Stimulated activated CD4-positive, alpha-beta T cell treated with anti-CD3 and anti-CD28 coated beads, Interleukin-4, amount 100 ng/mL, for 1 hour (primary cell): Measurements from ENCODE around the gene CATSPERE.
"Not testable (repeated sequence)": the region's sequence is repeated elsewhere in the genome, so short reads cannot be mapped to it uniquely, and the experiment has no call there.

Experiments
- DNase-seq: peaks from one replicate; pipeline ENCODE4 v3.0.0-alpha.2; 2020

Gene CATSPERE

DNA sequence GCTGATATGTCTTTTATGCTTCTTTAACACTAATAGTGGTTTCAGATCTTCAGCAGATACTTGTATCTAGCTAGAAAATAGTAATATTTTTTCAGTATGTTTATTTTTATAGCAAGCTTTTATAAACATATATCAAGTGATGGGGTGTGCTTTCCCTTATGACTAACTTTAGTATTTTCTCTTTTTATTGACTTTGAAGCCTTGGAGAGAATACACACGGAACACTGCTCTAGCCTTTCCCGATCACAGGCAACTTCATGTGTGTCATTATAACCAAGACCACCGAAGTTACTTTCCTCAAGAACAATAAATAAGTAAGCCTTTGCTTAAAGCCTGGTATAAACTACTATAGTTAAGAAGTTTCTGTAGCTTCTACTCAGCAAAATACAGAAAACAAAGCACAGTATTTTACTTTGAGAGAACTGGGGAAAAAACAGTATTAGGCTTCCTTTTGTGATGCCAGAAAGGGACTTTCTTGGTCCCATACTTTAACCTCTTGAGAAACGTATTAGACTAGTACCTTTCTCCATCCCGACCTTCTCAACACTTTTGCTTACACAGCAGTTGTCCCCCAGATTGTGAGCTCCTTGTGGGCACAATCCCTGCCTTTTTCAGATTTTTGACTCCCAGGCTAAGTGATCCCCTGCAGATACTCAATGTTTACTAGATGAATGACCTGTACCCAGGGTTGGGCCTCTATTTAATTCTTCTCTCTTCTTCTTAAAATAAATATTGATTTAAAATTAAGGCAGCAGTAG is 12.6 kb upstream of the CATSPERE start:
- DNase-seq = no peak

DNA sequence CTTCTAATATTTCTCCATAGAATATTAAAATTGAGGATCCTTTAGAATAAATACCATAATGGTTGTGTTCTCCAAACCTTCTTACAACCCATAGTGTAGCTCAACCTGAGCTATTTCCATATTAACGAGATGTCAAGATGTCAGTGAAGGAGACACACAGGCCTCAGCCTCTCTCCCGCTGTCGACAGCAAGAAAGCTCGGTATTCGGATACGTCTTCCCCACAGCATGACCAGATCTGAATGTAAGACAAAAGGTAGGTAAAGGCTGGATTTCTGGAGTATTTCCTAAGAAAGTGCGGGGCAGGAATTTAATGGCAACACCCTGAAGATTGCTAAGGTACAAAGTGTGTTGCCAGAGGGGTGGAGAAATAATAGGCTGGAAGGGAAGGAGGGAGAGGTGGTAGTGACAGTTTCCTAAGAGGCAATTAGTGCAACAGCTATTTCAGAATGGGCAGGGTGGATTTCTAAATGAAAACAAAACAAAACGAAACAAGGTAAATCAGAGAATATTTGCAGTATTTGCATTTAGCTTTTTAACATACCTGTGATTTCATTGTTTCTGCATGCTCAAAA is 11.1 kb upstream of the CATSPERE start:
- no peak for DNase-seq

DNA sequence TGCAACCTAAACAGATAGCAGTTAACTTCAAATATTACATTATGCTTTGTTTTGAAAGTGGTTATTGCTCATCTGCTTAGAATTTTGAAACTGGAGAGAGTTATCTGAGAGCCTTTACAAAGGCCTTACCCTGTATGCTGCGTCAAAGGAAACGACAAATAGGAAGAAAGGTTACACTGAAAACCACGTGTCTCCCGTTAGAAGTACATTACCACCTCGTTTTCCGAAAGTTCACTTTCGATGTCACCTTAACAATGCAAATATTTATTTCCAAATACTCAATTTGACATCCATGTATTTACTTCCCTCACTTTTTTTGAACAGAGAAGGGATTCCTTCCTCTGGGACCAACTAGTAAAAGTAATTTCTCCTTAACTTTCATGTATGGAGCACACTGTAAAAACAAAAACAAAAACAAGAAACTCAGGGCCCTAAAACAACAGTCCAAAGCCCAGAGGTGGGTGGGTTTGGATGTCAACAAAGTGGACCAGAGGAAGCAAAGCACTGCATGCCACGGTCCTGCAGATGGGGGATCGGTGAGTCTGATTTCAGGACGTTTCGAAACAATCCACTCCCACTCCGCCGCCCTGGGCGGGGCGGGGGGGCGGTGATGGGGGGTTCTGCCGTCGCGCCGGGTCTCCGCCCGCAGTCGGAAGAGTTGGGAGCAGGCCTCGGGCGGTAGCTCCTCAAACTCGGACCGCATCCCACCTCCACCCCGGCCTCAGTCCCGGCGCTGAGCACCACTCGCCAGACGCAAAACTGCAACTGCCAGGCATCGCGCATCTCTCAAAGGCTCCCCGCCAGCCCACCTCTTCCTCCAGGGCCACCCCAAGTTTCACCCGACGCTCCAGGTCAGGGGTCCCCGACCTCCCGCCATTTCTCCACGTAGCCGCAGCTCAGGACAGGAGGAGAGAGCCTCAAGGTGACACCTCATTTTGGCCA is 10.2 kb upstream of the CATSPERE start:
- peak; percentile 62 for DNase-seq

DNA sequence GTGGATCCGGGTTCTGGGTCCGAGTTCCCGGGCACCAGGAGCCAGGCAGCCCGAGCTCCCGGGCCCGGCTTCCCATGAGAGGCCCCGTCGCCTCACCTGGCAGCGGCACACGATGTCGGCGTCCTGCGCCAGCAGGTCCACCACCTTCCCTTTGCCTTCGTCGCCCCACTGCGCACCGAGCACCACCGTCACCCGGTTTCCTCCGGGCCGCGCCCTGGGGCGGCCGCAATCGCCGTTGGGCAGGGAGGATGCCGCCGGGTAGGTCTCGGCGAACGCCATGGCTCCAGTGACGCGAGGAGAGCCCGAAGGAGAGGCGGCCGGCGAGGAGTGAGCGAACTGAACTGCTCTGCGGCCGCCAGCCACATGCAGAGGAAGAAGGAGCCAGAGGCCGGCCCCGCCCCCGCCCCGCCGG is 9.5 kb upstream of the CATSPERE start, which contains the start of gene ADSS2:
Gene ADSS2 (minus strand): TSS at position 371 of the 412 bp plus-strand sequence. CDS start 92 bp downstream, at position 279.
- no peak for DNase-seq

DNA sequence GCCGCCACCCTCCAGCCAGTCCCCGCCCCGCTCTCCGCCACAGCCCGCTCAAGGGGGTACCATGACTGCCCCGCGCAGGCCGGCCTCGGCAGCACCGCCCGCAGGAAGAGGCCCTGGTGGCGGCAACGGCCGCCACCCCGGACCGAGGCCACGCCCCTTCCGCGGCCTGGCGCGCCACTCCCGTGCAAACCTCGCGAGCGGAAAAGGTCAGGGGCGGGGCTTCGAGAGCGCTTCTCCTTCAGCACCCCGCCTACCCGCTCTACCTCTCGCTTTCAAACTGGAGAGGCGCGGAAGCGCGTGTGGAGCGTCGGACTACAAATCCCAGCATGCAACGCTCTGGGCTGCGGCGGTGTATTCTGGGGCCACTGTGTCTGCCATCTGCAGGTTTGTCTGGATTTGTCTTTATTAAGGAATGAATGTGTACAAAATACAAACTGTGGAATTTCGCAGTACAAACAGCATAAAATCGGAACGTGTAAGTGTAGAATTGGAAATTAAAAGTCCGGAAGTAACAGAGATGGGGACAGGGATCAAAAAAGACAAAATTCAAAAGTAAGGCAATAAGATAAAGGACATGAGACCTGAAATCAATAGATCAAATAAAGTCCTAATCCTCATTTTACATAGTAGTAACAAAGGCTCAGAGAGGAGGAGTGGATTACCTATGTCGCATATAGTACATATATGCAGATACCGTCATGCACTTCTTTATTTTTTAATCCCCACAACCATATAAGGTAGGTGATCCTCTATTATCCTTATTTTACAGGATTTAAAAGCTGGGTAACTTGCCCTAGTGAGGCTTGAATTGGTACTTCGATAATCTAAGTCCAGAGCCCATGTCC is 8.9 kb upstream of the CATSPERE start:
- peak; percentile 99 for DNase-seq

DNA sequence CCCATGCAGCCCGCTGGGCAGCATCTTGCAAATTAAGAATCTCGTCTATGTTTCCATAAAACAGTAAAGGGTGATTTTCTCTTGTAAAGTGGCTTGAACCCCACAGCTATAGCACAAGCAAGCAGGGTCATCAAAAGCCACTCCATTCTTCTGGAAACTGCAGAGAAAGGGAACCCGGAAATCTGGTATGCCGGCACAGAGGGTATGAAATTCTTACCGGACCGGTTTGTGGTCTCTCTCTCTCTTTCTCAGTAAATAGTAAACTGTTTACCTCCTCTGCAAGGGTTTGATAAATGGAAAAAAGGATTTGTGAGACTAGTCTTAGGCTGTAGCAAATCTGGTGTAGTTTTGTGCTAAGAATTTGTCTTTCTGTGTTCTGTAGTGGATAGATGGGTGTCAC is 6.7 kb upstream of the CATSPERE start:
- DNase-seq = no peak

DNA sequence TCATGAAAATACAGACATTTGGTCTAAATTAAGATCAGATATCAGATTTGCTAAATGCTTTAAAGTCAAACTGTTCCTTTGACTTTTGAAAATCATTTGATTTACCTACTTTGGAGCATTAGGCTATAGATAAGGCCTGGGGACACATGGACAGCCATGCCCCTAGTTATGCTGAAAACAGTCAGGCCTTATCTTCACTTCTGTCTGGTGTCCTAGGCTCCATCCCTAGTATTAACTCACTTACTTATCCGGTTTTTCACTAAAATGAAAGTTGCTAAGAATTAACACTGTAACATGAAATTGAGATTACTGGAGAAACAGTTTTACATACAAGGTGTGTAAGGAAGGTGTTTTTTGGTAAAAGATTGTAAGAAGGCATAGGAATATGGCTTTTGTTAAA is 4.5 kb upstream of the CATSPERE start:
- no peak for DNase-seq

DNA sequence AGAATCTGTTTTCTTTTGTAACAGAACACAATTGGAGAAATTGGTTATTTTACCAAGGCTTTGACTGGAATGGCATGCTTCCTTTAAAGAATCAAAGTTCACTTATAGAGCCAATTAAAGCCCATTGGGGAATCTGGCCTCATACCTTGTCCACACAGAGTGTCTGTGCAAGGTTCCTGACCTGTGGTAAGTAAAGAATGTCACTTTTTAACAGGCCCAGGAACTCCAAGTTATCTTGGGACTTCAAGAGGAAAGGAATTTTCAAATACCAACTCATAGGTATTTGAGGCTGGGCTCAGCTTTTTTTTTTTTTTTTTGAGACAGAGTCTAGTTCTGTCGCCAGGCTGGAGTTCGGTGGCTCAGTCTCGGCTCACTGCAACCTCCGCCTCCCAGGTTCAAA is 2.3 kb upstream of the CATSPERE start:
- DNase-seq = no peak

DNA sequence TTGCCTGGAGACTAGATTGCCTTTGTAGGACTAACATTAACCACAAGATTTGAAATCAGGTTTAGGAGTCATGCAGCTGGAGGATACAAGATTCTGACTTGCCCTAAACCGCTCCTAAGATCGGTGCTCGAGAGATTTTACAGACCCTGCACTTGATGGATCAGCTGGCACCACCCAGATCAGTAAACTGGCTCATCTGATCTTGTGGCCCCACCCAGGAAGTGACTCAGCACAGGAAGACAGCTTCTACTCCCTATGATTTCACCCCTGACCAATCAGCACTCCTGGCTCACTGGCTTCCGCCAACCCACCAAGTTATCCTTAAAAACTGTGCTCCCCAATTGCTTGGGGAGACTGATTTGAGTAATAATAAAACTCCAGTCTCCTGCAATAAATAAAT is 876 bp upstream of the CATSPERE start:
- peak; percentile 26 for DNase-seq

DNA sequence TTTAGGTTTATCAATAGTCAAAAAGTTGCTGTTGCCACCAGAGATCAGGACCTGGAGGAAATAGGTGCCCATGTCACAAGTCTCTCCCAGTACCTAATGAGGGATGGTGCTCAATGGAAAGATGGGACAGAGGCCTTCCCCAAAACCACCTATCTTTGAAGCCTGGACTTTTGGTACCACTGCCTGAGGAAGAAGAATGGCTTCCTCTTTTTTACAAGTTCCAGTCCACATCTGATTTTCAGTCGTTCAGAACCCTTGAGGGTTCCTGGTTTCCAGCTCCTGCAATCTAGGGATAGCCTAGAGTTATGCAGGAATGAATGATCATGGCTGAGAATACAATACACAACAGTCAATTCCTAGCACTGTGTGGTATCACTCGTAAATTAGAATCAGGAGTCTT is 5.7 kb downstream of the CATSPERE start:
- DNase-seq = no peak

DNA sequence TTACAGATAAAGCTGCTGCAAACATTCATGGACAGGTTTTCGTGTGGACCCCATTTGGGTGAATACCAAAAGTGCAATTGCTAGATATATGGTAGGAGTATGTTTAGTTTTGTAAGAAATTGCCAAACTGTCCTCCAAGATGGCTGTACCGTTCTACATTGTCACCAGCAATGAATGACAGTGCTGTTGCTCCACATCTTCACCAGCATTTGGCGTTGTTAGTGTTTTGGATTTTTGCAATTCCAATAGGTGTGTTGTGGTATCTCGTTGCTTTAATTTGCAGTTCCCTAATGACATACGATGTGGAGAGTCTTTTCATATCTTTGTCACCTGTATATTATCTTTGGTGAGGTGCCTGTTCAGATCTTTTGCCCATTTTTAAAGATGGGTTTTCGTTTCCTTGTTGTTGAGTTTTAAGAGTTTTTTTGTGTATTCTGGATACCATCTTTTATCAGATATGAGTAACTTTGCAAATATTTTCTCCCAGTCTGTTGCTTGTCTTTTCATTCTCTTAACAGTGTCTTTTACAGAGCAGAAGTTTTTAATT is 12.1 kb downstream of the CATSPERE start:
- DNase-seq = no peak

DNA sequence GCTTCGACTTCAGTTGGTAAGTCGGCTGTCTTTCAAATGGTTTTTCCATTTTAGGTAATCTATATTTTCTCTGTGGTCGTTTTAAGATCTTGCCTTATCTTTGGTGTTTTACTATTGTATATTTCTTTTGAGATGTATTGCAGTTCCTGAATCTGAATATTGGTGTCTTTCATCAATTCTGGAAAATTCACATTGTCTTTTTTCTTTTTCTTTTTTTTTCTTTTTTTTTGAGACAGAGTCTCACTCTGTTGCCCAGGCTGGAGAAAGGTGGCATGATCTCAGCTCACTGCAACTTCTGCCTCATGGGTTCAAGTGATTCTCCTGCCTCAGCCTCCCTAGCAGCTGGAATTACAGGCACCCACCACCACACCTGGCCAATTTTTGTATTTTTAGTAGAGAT is 23.9 kb downstream of the CATSPERE start:
- DNase-seq = not testable (repeated sequence)

DNA sequence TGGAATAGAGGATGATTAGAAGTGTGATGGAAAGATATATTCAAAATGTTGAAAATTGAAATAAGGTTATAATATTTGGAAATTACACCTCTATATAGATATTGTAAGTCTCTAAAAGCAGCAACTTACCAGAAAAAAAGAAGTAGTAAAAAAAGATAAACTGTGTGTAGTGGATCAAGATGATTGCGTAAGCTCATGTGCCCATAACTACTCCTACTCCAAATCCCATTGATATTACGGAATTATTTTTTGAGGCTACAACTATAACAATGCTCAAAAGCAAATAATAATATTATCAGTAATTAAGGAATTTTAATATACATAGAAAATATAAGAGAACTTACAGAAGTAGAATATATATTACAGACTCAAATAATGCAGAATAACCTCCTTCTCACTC is 33.6 kb downstream of the CATSPERE start:
- no peak for DNase-seq

DNA sequence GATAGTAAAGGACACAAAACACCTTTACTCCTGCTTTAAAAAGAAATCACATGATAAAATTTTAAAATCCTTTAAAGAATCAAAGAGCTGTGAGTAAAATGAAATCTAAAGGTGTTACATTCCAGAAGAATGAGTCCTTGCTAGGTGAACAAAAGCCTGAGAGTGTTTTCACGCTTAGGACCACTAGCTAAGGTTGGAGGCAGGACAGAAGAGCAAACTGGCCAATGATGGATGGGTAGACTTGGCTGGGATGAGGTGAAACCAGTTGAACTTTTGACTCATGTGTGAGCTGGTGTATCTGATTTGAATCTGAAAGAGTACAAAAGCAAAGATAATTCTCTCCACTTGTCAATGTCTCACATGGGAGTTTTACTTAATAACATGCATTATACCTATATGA is 35.1 kb downstream of the CATSPERE start:
- DNase-seq = no peak

DNA sequence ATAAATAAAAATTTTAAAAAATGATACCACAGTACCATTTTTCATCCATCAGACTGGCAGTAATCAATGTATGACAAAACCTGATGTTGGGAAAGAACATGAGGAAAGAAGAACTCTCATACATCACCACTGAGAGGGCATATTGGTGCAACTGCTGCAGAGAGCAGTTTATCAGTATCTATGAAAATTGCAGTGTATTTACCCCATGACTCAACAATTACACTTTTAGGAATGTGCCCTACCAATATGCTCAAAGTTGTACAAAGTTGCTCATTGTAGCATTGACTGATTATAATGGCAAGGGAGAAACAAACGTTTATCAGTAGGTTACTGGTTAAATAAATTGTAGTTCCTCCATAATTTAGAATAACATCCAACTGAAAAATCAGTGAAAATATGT is 36.7 kb downstream of the CATSPERE start:
- no peak for DNase-seq

DNA sequence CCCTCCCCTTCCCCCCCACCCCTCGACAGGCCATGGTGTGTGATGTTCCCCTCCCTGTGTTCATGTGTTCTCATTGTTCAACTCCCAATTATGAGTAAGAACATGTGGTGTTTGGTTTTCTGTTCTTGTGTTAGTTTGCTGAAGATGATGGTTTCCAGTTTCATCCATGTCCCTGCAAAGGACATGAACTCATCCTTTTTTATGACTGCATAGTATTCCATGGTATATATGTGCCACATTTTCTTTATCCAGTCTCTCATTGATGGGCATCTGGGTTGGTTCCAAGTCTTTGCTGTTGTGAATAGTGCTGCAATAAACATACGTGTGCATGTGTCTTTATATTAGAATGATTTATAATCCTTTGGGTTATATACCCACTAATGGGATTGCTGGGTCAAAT is 38.4 kb downstream of the CATSPERE start:
- DNase-seq = not testable (repeated sequence)

DNA sequence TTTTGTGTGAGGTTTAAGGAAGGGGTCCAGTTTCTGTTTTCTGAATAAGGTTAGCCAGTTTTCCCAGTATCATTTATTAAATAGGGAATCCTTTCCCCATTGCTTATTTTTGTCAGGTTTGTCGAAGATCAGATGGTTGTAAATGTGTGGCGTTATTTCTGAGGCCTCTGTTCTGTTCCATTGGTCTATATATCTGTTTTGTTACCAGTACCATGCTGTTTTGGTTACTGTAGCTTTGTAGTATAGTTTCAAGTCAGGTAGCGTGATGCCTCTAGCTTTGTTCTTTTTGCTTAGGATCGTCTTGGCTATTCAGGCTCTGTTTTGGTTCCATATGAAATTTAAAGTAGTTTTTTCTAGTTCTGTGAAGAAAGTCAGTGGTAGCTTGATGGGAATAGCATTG is 39.4 kb downstream of the CATSPERE start:
- DNase-seq = not testable (repeated sequence)

DNA sequence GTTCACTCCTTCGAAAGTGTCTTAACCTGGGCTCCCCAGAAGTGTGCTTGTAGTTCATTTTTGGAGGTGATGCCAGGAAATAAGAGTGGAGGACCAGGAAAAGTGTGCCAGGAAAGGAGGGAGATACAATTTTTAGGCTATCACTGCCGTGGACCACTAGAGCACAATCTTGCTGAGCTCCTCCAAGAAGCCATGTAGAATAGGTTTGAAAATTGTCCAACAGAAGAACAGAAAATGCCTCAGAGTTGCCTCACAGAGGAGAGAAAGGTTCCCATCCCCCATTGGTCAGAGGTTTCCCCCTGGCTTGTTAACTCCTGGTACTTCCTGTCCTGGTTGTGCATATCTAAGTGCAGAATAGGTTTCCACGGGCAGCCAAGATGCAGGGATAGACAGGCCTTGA is 41.6 kb downstream of the CATSPERE start:
- no peak for DNase-seq

DNA sequence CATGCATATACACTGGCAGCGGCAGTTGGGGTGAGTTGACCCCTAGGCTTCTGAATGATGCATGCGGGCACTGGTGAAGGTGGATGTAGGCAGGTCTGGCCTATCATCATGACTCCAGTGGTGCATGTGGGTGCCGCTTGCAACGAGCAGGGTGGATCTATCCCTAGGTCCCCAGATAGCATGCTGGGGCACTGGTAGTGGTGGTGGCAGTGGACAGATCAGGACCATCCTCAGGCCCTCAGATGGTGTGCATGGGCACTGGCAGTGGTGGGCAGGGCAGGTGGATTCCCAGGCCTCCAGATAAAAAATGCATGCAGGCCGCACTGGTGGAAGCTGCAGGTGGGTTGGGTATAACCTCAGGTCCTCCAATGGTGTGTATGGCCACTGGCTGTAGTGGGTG is 52.4 kb downstream of the CATSPERE start:
- DNase-seq = no peak

DNA sequence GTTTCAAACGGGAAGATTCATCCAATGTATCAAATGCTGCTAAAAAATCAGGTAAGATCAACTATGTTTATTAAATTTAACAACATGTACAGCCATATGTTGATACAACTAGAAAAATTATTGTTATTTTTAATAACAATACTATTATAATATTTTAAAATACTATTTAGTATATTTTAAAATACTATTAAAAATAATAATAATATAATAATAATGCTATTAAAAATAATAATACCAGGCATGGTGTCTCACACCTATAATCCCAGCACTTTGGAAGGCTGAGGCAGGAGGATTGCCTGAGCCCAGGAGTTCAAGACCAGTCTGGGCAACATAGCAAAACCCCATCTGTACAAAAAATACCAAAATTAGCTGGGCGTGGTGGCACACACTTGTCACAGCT is 54.6 kb downstream of the CATSPERE start:
- no peak for DNase-seq

DNA sequence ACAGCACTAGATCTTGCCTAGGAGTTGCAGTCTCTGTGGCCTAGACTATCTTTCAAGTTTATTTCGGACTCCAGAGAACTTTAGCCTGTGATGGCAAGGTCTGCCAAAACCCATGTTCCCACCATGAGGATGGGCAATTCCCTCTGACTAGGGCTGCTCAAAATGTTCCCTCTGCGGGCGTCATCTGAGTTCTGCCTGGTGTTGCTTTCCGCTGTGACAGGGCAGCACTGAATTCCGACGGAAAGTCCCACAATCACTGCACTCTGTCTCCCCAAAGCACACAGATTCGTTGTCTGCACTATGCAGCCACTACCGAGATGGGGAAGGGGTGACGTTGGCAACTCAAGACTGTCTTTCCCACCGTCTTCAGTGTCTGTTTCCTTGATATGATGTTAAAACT is 75.2 kb downstream of the CATSPERE start:
- no peak for DNase-seq

DNA sequence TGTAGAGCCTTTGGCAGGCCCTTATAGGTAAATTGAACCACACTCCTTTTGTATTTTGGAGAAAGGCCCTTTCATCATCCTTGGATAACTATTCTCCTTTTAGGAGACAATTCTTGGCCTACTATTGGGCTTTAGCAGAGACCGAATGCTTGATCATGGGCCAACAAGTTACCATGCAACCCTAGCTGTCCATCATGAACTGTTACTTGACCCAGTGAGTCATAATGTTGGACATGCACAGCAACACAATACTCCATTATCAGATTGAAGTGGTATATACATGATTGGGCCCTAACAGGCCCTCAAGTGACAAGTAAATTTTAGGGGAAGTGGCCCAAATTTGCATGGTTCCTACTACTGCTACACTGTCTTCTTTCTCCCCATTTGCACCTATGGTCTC is 84.4 kb downstream of the CATSPERE start:
- DNase-seq = no peak
